OCI-LY3 (cell line): ENCODE data around the gene ARHGEF17.

Experiments used
- H2AFZ ChIP-seq: fragments of 200-600, 300-600 bp; shearing (Covaris generic); 2 replicates; pipeline ENCODE4 v1.6.0; 2014; ENCODE audit warnings: antibody characterized with exemption, low read depth, low read length
- H3K27ac ChIP-seq: fragments of 200-600, 300-600 bp; sonication (generic); 2 replicates; pipeline ENCODE4 v1.5.1; 2014; ENCODE audit warnings: mild to moderate bottlenecking, low read length, moderate library complexity, mixed read lengths
- H3K27me3 ChIP-seq: fragments of 200-600, 300-600 bp; sonication (generic); 2 replicates; pipeline ENCODE4 v1.6.1; 2014; ENCODE audit warnings: low read depth, low read length, mixed read lengths
- H3K36me3 ChIP-seq: fragments of 200-600, 300-600 bp; sonication (generic); replicated peaks from 2 replicates; pipeline ENCODE3; 2014; ENCODE audit warnings: low read depth, low read length, mixed read lengths
- H3K4me1 ChIP-seq: fragments of 300-600, 200-600 bp; sonication (generic); 2 replicates; pipeline ENCODE4 v1.6.1; 2014; ENCODE audit warnings: low read length, mixed read lengths
- H3K4me2 ChIP-seq: fragments of 200-600, 300-600 bp; sonication (generic); 2 replicates; pipeline ENCODE4 v1.6.1; 2014; ENCODE audit warnings: low read length, mixed read lengths
- H3K4me3 ChIP-seq: fragments of 300-600, 200-600 bp; sonication (generic); 2 replicates; pipeline ENCODE4 v1.5.1; 2014; ENCODE audit warnings: antibody characterized with exemption, mild to moderate bottlenecking, low read length, moderate library complexity
- H3K79me2 ChIP-seq: fragments of 300-600, 200-600 bp; shearing (Covaris generic); 2 replicates; pipeline ENCODE4 v1.6.1; 2014; ENCODE audit warnings: mild to moderate bottlenecking, low read length, mixed read lengths
- H3K9ac ChIP-seq: fragments of 300-600, 200-600 bp; shearing (Covaris generic); 2 replicates; pipeline ENCODE4 v1.6.0; 2014; ENCODE audit warnings: mild to moderate bottlenecking, low read length, moderate library complexity
- H3K9me3 ChIP-seq: fragments of 200-600, 300-600 bp; shearing (Covaris generic); 2 replicates; pipeline ENCODE4 v1.6.1; 2014; ENCODE audit warnings: low read length, mixed read lengths; ENCODE audit not compliant: insufficient read depth
- H4K20me1 ChIP-seq: fragments of 200-600, 300-600 bp; sonication (generic); 2 replicates; pipeline ENCODE4 v1.6.1; 2016; ENCODE audit warnings: low read length, mixed read lengths; ENCODE audit not compliant: insufficient read depth
- CTCF ChIP-seq: fragments of 200-600, 300-600 bp; sonication (generic); IDR thresholded peaks from 2 replicates; pipeline ENCODE4 v1.5.1; 2014; ENCODE audit warnings: antibody characterized with exemption, low read length, low read depth
- EZH2phosphoT487 ChIP-seq: fragments of 200-600 bp; shearing (Covaris generic); IDR thresholded peaks from 2 replicates; pipeline ENCODE4 v1.6.1; 2018; ENCODE audit warnings: antibody characterized with exemption, mixed run types, low read depth

The ARHGEF17 gene

GRCh38 chr11:73292525-73292894 lies 15.6 kb upstream of the ARHGEF17 start:
- no peak overlapping the region for H3K4me3 ChIP-seq

GRCh38 chr11:73293356-73293936 lies 14.6 kb upstream of the ARHGEF17 start:
- Histone ChIP-seq H3K4me3 (no peak overlapping the region), H3K27ac (no peak overlapping the region), H3K4me2 (no peak overlapping the region), H3K27me3 (no peaks in the 10 kb centered on the region), H2AFZ (no peak overlapping the region), H3K36me3 (peaks cover 41% of the 10 kb centered on the region), H4K20me1 (peaks cover 74% of the 10 kb centered on the region), H3K4me1 (peaks cover 34% of the 10 kb centered on the region), H3K9ac (no peak overlapping the region), H3K9me3 (no peaks in the 10 kb centered on the region), H3K79me2 (peaks cover 65% of the 10 kb centered on the region)
- TF ChIP-seq EZH2phosphoT487 = no peak
- TF ChIP-seq CTCF = no peak

More at GRCh38 chr11:73292525-73292894, 15.6 kb upstream of the ARHGEF17 start:
- H3K4me1 ChIP-seq = peaks cover 43% of the 10 kb centered on the region
- no peak overlapping the region for H3K27ac ChIP-seq
- H3K4me2 ChIP-seq = no peak overlapping the region
- H3K9me3 ChIP-seq = no peaks in the 10 kb centered on the region
- peaks cover 68% of the 10 kb centered on the region for H4K20me1 ChIP-seq
- no peaks in the 10 kb centered on the region for H3K27me3 ChIP-seq
- H3K9ac ChIP-seq = no peak overlapping the region
- TF ChIP-seq EZH2phosphoT487 (no peak), CTCF (no peak)
- peaks cover 75% of the 10 kb centered on the region for H3K79me2 ChIP-seq
- H2AFZ ChIP-seq = no peak overlapping the region
- H3K36me3 ChIP-seq = peaks cover 32% of the 10 kb centered on the region

- H3K79me2 ChIP-seq = peaks cover 56% of the 10 kb centered on the region
- H3K4me2 ChIP-seq = no peak overlapping the region
- peaks cover 24% of the 10 kb centered on the region for H3K4me1 ChIP-seq
- no peak overlapping the region for H3K4me3 ChIP-seq
- H2AFZ ChIP-seq = no peak overlapping the region
- TF ChIP-seq EZH2phosphoT487 (no peak), CTCF (no peak)
- no peak overlapping the region for H3K27ac ChIP-seq
- peaks cover 73% of the 10 kb centered on the region for H4K20me1 ChIP-seq
- H3K36me3 ChIP-seq = peaks cover 41% of the 10 kb centered on the region
- no peaks in the 10 kb centered on the region for H3K9me3 ChIP-seq
- no peaks in the 10 kb centered on the region for H3K27me3 ChIP-seq
- H3K9ac ChIP-seq = no peak overlapping the region
Measured at GRCh38 chr11:73294604-73295003, 13.5 kb upstream of the ARHGEF17 start.

- Histone ChIP-seq H3K9me3 (no peaks in the 10 kb centered on the region), H3K4me2 (peak overlapping the region; percentile 11; the same call in 1 of the 2 replicates), H3K27me3 (no peaks in the 10 kb centered on the region), H3K9ac (no peak overlapping the region), H4K20me1 (peaks cover 69% of the 10 kb centered on the region), H3K27ac (peak overlapping the region; percentile 16; the same call in 1 of the 2 replicates), H3K4me1 (peaks cover 20% of the 10 kb centered on the region), H2AFZ (no peak overlapping the region), H3K36me3 (peaks cover 41% of the 10 kb centered on the region), H3K79me2 (peaks cover 48% of the 10 kb centered on the region), H3K4me3 (no peak overlapping the region)
- TF ChIP-seq EZH2phosphoT487 = no peak
- peak; percentile 99 for TF ChIP-seq CTCF
Measured at GRCh38 chr11:73295241-73295995, 12.7 kb upstream of the ARHGEF17 start.
